Effector CD8-positive, alpha-beta T cell (primary cell): ENCODE data around the gene HOXD9.

Experiments
- DNase-seq: peaks from one replicate; lab custom pipeline; 2025; lab: John Stamatoyannopoulos, UW

Gene HOXD9

GRCh38 chr2:176098366-176099158 lies 24.0 kb upstream of the HOXD9 start:
- no peak for DNase-seq

GRCh38 chr2:176099159-176099727 lies 23.3 kb upstream of the HOXD9 start:
- no peak for DNase-seq

- DNase-seq: no peak
Measured at GRCh38 chr2:176099728-176100546, 22.6 kb upstream of the HOXD9 start, which contains the start of gene HOXD12. TSS of gene HOXD12 (plus strand) at chr2:176099795. CDS start at chr2:176099802, 7 bp downstream.

GRCh38 chr2:176100547-176101140 lies 21.9 kb upstream of the HOXD9 start:
- no peak for DNase-seq

- DNase-seq: no peak
Measured at GRCh38 chr2:176101216-176101830, 21.2 kb upstream of the HOXD9 start.

GRCh38 chr2:176101842-176102241 lies 20.7 kb upstream of the HOXD9 start:
- DNase-seq: no peak

GRCh38 chr2:176102309-176102866 lies 20.1 kb upstream of the HOXD9 start:
- no peak for DNase-seq

- no peak for DNase-seq
Measured at GRCh38 chr2:176103194-176103593, 19.3 kb upstream of the HOXD9 start.

- DNase-seq: no peak
Measured at GRCh38 chr2:176103742-176104315, 18.7 kb upstream of the HOXD9 start.

- no peak for DNase-seq
Measured at GRCh38 chr2:176104316-176105077, 18.0 kb upstream of the HOXD9 start.

GRCh38 chr2:176105078-176105729 lies 17.3 kb upstream of the HOXD9 start:
- no peak for DNase-seq

- no peak for DNase-seq
Measured at GRCh38 chr2:176105730-176106580, 16.6 kb upstream of the HOXD9 start.

- DNase-seq: no peak
Measured at GRCh38 chr2:176106581-176107539, 15.7 kb upstream of the HOXD9 start, which contains the start of gene HOXD11. TSS of gene HOXD11 (plus strand) at chr2:176107280. CDS start at chr2:176107356, 76 bp downstream.

GRCh38 chr2:176107731-176108181 lies 14.8 kb upstream of the HOXD9 start:
- no peak for DNase-seq

GRCh38 chr2:176109192-176109901 lies 13.2 kb upstream of the HOXD9 start:
- DNase-seq: no peak

- no peak for DNase-seq
Measured at GRCh38 chr2:176109946-176110345, 12.6 kb upstream of the HOXD9 start.
